ENCODE measurements around the gene FAM13C.
"Not testable (repeated sequence)": the region's sequence is repeated elsewhere in the genome, so short reads cannot be mapped to it uniquely, and the experiment has no call there.

DNA sequence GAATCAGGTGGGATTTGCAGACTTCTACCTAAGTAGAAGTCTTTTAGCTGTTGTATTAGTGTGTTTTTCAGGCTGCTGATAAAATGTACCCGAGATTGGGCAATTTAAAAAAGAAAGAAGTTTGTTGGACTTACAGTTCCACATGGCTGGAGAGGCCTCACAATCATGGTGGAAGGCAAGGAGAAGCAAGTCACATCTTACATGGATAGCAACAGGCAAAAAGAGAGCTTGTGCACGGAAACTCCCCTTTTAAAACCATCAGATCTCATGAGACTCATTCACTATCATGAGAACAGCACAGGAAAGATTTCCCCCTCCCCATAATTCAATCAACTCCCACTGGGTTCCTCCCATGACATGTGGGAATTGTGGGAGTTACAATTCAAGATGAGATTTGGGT lies 123.2 kb downstream of the FAM13C start:
- TF ChIP-seq, protein P1, sequence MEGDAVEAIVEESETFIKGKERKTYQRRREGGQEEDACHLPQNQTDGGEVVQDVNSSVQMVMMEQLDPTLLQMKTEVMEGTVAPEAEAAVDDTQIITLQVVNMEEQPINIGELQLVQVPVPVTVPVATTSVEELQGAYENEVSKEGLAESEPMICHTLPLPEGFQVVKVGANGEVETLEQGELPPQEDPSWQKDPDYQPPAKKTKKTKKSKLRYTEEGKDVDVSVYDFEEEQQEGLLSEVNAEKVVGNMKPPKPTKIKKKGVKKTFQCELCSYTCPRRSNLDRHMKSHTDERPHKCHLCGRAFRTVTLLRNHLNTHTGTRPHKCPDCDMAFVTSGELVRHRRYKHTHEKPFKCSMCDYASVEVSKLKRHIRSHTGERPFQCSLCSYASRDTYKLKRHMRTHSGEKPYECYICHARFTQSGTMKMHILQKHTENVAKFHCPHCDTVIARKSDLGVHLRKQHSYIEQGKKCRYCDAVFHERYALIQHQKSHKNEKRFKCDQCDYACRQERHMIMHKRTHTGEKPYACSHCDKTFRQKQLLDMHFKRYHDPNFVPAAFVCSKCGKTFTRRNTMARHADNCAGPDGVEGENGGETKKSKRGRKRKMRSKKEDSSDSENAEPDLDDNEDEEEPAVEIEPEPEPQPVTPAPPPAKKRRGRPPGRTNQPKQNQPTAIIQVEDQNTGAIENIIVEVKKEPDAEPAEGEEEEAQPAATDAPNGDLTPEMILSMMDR (IDR thresholded peaks at IDR 0.05 in 8 of 11, conservative IDR thresholded peaks at IDR 0.05 in 3 of 11): not testable (repeated sequence)
- TF ChIP-seq POLR2A, POLR2AphosphoS5 (IDR thresholded peaks at IDR 0.05): not testable (repeated sequence)

Data from spleen (tissue), 7 donors.